GM18951 (cell line): ENCODE data around the gene SEMA3G.

Experiments used
- POLR2A ChIP-seq: IDR thresholded peaks from 4 replicates; pipeline ENCODE4 v1.6.1; 2011; ENCODE audit warnings: mild to moderate bottlenecking; ENCODE audit not compliant: insufficient read length, insufficient read depth; ENCODE audit errors: extremely low read depth
- in situ Hi-C: fragments of 300-500 bp; cut with MboI; formaldehyde crosslinking; loops from one replicate; pipeline ENCODE4 v1.12.0; 2022; ENCODE audit warnings: low sequenced_read_pairs, mixed read lengths, inconsistent platforms; ENCODE audit not compliant: unreplicated experiment

The SEMA3G gene

DNA sequence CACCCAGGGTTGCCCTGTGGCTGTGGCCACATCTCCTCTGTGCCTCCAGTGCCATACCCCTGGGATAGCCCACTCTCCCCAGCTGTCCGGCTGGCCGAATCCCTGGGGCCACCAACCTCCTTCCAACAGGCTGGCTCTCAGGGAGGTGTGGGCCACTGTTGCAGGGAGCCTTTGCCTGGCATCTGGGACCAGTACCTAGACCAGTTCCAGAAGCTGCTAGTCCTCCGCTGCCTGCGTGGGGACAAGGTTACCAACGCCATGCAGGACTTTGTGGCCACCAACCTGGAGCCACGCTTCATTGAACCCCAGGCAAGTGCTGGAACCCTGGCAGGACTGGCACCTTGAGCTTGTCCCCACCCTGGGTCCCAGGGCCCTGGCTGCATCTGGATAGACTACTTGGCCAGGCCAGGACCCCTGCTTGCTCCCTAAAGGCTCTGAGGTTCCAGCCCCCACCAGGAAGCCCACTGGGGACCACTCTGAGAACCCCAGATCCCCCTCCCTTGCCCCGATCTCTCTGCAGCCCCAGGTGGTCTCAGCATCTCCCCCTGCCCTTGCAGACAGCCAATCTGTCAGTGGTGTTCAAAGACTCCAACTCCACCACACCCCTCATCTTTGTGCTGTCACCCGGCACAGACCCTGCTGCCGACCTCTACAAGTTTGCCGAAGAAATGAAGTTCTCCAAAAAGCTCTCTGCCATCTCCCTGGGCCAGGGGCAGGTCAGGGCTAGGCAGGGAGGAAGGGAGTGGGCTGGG, 50.0 kb downstream of the SEMA3G start:
- in situ Hi-C loops = no loop called here
- no peak for TF ChIP-seq POLR2A

DNA sequence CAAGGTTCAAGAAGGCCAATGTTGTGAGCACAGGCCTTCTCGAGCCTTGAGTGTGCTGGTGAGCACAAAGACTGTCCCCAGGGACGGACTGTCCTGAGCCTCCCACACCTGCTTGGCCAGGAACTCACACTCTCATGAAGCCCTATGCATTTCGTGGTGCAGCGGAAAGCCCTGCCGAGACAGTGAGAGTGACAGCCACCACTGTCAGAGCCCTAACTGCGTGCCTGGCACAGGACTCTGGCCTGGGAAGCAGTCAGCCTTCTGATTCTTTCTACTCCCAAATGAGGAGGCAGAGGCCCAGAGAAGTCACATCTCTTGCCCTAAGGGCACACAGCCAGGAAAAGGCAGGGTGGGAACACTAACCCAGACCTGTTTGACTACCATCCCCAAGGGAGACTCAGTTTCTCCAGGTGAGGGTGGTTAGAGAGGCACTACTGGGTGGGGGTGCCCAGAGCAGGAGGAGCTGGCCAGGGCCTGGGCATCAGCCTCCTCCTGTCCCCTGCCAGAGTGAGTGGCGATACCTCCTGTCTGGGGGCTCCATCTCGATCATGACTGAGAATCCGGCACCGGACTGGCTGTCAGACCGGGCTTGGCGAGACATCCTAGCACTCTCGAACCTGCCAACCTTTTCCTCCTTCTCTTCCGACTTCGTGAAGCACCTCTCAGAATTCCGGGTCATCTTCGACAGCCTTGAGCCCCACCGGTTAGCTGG, 50.8 kb downstream of the SEMA3G start:
- in situ Hi-C loops = no loop called here
- no peak for TF ChIP-seq POLR2A

DNA sequence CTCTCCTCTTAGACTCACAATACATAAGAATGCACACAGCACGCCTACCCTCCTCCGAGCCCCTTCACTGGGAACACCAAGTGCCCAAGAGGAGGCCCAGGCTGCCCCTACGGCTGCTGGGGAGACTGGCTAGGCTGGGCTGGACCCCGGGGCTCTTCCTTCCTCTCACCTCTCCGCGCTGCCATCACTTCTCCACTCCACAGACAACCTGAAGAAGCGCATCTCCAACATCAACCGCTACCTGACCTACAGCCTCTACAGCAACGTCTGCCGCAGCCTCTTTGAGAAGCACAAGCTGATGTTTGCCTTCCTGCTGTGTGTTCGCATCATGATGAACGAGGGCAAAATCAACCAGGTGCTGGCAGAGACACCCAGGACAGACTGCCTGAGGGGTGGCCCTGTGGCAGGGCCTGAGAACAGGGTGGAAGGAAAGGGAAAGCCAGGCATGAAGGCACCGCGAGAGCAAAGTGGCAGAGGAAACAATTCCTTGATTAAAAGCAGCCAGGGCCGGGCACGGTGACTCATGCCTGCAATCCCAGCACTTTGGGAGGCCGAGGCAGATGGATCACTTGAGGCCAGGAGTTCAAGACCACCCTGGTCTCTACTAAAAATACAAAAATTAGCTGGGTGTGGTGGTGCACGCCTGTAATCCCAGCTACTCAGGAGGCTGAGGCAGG, 51.6 kb downstream of the SEMA3G start:
- in situ Hi-C loops = no loop called here
- TF ChIP-seq POLR2A = no peak

DNA sequence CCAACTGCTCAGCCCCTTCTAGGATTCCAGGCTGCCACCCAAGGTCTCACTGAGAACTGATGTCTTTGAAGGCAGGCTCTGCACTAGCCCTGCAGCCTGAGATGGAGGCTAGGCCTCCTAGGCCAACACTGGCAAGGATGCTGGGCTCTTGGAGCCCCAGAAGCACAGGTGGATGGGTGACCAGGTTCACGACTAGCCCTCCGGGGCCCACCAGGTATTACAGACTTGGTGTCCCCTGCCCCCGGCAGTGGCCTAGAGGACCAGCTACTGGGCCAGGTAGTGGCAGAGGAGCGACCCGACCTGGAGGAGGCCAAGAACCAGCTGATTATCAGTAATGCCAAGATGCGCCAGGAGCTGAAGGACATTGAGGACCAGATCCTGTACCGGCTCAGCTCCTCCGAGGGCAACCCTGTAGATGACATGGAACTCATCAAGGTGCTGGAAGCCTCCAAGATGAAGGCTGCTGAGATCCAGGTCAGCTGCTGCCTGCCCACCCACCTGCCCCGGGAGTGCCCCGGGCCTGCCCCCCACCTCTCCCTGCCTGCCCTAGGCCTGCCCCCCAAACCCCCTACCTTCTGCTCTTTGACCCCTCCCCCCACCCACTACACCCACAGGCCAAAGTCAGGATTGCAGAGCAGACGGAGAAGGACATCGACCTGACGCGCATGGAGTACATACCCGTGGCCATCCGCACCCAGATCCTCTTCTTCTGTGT, 52.5 kb downstream of the SEMA3G start:
- no peak for TF ChIP-seq POLR2A
- in situ Hi-C loops = no loop called here

DNA sequence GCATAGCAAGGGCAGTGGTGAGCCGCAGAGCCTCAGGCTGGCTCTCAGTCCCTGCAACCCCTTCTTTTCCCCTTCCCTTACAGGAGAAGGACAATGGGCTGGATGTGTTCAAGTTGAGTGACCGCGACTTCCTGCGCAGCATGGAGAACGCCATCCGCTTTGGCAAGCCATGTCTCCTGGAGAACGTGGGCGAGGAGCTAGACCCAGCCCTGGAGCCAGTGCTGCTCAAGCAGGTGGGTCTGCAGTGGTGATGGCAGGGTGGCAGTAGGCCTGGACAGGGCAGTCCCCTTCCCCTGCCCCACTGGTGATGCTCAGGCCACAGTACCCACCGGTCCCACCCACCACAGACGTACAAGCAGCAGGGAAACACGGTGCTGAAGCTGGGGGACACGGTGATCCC, 53.8 kb downstream of the SEMA3G start:
- in situ Hi-C loops = no loop called here
- no peak for TF ChIP-seq POLR2A

DNA sequence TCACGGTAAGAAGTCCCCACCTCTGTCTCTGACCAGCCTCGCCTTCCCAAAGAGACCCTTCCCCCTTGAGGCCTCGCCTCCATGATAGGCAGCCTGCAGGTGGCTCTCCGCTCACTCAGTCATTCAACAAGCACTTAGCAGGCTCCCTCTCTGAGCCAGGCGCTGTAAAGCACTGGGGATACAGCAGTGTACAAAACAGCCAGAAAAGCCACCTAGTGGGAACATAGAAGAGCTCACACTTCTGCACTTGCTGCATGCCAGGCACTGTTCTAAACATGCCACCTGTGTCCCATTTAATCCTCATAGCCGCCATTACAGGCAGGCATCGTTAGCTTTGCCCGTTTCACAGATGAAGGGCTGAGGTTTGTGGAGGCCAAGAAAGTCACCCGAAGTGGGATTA, 56.0 kb downstream of the SEMA3G start:
- TF ChIP-seq POLR2A = no peak
- in situ Hi-C loops = no loop called here

DNA sequence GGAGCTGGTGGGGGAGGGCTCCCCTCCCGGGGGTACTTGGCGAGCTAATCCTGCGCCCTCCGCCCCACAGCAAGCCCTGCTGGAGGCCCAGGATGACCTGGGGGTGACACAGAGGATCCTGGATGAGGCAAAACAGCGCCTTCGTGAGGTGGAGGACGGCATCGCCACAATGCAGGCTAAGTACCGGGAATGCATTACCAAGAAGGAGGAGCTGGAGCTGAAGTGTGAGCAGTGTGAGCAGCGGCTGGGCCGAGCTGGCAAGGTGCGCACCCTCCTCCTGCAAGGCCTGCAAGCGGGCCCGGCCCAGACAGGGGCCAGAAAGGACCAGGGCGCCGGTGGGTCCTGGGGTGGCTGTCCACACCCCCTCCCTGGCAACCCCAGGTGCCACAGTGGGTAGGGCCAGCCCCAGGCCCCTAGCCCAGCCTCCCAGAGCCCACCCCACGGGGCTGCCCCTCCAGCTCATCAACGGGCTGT, 56.5 kb downstream of the SEMA3G start:
- TF ChIP-seq POLR2A = no peak
- in situ Hi-C loops = no loop called here

DNA sequence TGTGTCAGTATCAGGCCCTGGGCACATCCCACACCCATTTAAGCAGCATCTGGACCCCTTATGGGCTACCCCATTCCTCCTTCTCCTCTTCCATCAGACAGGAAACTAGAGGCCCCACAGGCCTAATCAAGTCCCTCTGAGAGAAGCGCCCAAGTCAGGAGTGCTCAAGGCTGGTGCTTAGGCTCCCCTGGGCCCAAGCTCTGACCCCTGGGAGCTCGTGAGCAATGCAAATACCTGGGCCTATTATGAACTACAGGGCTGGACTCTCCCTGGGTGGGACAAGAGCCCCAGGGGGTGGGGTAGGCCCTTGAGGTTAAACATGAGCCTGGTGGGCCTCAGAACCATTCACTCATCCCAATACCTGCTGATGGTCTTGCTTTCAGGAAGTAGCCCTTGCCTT, 57.4 kb downstream of the SEMA3G start:
- in situ Hi-C loops = no loop called here

DNA sequence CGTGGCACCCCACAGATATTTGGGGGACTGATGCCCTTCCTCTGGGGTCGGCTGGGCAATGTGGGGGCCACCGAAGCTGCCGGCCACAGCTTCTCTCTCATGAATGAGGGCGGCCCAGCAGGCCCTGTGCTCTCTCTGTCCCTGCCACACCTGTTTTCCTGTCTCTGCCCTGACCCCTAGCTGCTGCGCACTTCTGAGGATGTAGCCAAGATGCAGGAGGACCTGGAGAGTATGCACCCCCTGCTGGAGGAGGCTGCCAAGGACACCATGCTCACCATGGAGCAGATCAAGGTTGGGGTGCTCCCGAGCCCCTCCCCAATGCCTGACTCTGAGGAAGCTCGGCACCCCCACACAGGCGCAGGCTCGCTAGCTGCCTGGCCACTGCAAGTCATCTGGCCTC, 59.7 kb downstream of the SEMA3G start:
- in situ Hi-C loops = no loop called here
- TF ChIP-seq POLR2A = no peak

More for the DNA sequence above, 57.4 kb downstream of the SEMA3G start:
- no peak for TF ChIP-seq POLR2A

DNA sequence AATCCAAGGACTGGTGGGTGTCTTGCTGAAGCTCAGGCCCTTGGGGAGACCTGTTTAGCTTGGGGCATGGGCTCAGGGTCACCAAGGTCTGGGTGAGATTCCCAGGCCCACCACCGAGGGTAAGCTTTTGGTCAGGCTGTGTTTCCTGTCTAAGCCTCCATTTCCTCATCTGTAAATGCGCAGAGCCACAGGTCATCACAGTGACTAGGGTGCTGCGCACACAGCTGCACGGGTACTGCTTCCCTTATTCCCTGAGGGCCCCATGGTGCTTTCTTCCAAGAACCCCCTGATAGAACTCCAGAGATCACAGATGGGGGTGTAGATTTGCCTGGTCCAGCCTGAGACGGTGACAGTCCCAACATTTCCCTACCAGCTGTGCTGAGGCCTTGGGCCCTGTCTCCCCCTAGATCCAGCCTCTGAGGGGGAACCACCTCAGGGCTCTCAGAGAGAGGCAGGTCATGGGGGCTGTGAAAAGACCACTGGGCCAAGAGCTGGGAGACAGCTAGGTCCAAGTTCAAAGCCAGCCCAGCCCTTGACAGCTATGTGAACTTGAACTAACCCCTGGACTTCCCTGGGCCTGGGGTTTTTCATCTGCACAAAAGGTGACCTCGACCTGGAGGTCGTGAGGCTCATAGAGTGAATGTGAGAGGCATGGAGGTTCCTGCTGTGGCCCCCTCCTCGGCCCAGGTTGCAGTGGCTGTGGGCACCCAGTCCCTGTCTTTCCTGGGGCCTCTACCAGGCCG, 60.7 kb downstream of the SEMA3G start:
- in situ Hi-C loops = no loop called here

DNA sequence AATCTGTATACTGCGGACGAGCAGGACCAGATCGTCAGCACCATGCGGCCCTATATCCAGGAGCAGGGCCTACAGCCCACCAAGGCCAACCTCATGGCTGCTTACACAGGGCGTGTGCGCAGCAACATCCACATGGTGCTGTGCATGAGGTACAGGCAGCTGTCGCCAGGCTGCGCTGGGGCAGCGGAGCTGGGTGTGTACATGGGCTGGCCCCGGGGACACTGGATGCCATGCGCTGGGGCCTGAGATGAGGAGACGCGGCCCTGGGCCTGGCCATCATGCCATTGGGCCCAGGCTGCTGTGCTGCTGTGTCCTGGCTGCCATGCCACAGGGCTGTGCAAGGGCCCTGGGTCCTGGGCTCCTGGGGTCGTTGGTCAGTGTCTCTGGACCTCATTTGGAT, 61.5 kb downstream of the SEMA3G start:
- in situ Hi-C loops = no loop called here
- no peak for TF ChIP-seq POLR2A

More for the DNA sequence above, 60.7 kb downstream of the SEMA3G start:
- no peak for TF ChIP-seq POLR2A
